HG03159 (cell line): ENCODE data around the gene FBXL7.

Source experiments
- ATAC-seq: cut with Tn5 transposase; IDR thresholded peaks from one replicate; pipeline ENCODE4 v1.9.1; 2021; ENCODE audit warnings: mild to moderate bottlenecking, moderate library complexity; ENCODE audit not compliant: unreplicated experiment

The FBXL7 gene

GRCh38 chr5:15797116-15797515, 297.1 kb downstream of the FBXL7 start:
- ATAC-seq = no peak

- ATAC-seq = no peak
These were observed 298.0 kb downstream of the FBXL7 start for GRCh38 chr5:15798006-15798405.

GRCh38 chr5:15799014-15799413, 299.0 kb downstream of the FBXL7 start:
- ATAC-seq = no peak

- ATAC-seq = no peak
These were observed 299.6 kb downstream of the FBXL7 start for GRCh38 chr5:15799612-15800011.

GRCh38 chr5:15803280-15803679, 303.3 kb downstream of the FBXL7 start:
- ATAC-seq = no peak

GRCh38 chr5:15806613-15807012, 306.6 kb downstream of the FBXL7 start:
- ATAC-seq = no peak

- ATAC-seq = no peak
These were observed 307.3 kb downstream of the FBXL7 start for GRCh38 chr5:15807248-15807647.

GRCh38 chr5:15807871-15808270, 307.9 kb downstream of the FBXL7 start:
- no peak for ATAC-seq

GRCh38 chr5:15808577-15808976, 308.6 kb downstream of the FBXL7 start:
- no peak for ATAC-seq

GRCh38 chr5:15819617-15820016, 319.6 kb downstream of the FBXL7 start:
- ATAC-seq = no peak

GRCh38 chr5:15821506-15821905, 321.5 kb downstream of the FBXL7 start:
- no peak for ATAC-seq

- ATAC-seq = no peak
These were observed 323.4 kb downstream of the FBXL7 start for GRCh38 chr5:15823398-15823797.

GRCh38 chr5:15827741-15828140, 327.8 kb downstream of the FBXL7 start:
- ATAC-seq = no peak

GRCh38 chr5:15831408-15831807, 331.4 kb downstream of the FBXL7 start:
- no peak for ATAC-seq

GRCh38 chr5:15833365-15833764, 333.4 kb downstream of the FBXL7 start:
- ATAC-seq = no peak

- no peak for ATAC-seq
These were observed 334.7 kb downstream of the FBXL7 start for GRCh38 chr5:15834596-15835245.

- ATAC-seq = no peak
These were observed 335.5 kb downstream of the FBXL7 start for GRCh38 chr5:15835514-15835913.

- no peak for ATAC-seq
These were observed 337.7 kb downstream of the FBXL7 start for GRCh38 chr5:15837551-15838289.

GRCh38 chr5:15844253-15844652, 344.3 kb downstream of the FBXL7 start:
- no peak for ATAC-seq

- ATAC-seq = no peak
These were observed 344.9 kb downstream of the FBXL7 start for GRCh38 chr5:15844871-15845270.

GRCh38 chr5:15850536-15850935, 350.6 kb downstream of the FBXL7 start:
- no peak for ATAC-seq

- ATAC-seq = no peak
These were observed 351.0 kb downstream of the FBXL7 start for GRCh38 chr5:15850939-15851341.

GRCh38 chr5:15852217-15852616, 352.2 kb downstream of the FBXL7 start:
- no peak for ATAC-seq
